Keratinocyte (primary cell): Measurements from ENCODE around the gene MLPH. TPM values are rescaled to one million over a fixed set of nuclear protein-coding genes. Genes with fewer than 3 reads are reported as not detected.

Experiments
- DNase-seq: peaks from one replicate; pipeline ENCODE4 v3.0.0-alpha.2; 2011; ENCODE audit warnings: low read depth, missing footprints, low spot score
- FAIRE-seq: peaks from 2 replicates; lab custom pipeline; 2011; peaks lifted over from hg19 to GRCh38; lab: Jason Lieb, UNC
- H2AFZ ChIP-seq: 2 replicates; pipeline ENCODE4 v1.6.0; 2012; ENCODE audit warnings: low read length, control low read depth, inconsistent platforms; ENCODE audit not compliant: control insufficient read depth
- H3K27ac ChIP-seq: 2 replicates; pipeline ENCODE4 v1.5.1; 2011; ENCODE audit warnings: low read length; ENCODE audit not compliant: control insufficient read depth, insufficient read depth
- H3K27me3 ChIP-seq: 3 replicates; pipeline ENCODE4 v1.6.0; 2011; ENCODE audit warnings: low read length; ENCODE audit not compliant: control insufficient read depth, insufficient read depth; ENCODE audit errors: extremely low read depth
- H3K36me3 ChIP-seq, 2 experiments: 2 replicates in 1 of 2; 3 replicates in 1 of 2; pipeline ENCODE4 v1.5.1; 2011; ENCODE audit warnings: low read length in 2 of 2, mild to moderate bottlenecking in 1 of 2; ENCODE audit not compliant: control insufficient read depth in 2 of 2, insufficient read depth in 2 of 2; ENCODE audit errors: extremely low read depth in 1 of 2
- H3K4me1 ChIP-seq: 3 replicates; pipeline ENCODE4 v1.5.1; 2011; ENCODE audit warnings: low read length; ENCODE audit not compliant: control insufficient read depth, insufficient read depth; ENCODE audit errors: extremely low read depth
- H3K4me2 ChIP-seq: 3 replicates; pipeline ENCODE4 v1.6.0; 2011; ENCODE audit warnings: low read depth, low read length; ENCODE audit not compliant: control insufficient read depth, insufficient read depth; ENCODE audit errors: extremely low read depth
- H3K4me3 ChIP-seq, 3 experiments: fragments of 200-600 bp in 1 of 3; sonication (generic) in 1 of 3; 2 replicates in 2 of 3; 3 replicates in 1 of 3; pipeline ENCODE4 v1.5.1; 2011 to 2016; ENCODE audit warnings: low read length in 3 of 3, mild to moderate bottlenecking in 3 of 3, control low read depth in 2 of 3, inconsistent platforms in 1 of 3, low read depth in 1 of 3, mixed read lengths in 1 of 3, mixed run types in 1 of 3, moderate library complexity in 1 of 3; ENCODE audit not compliant: control insufficient read depth in 2 of 3, insufficient read depth in 2 of 3; ENCODE audit errors: extremely low read depth in 1 of 3
- H3K79me2 ChIP-seq: 2 replicates; pipeline ENCODE4 v1.6.0; 2012; ENCODE audit warnings: low read length; ENCODE audit not compliant: control insufficient read depth, insufficient read depth
- H3K9ac ChIP-seq: 3 replicates; pipeline ENCODE4 v1.6.0; 2011; ENCODE audit warnings: low read length; ENCODE audit not compliant: control insufficient read depth, insufficient read depth; ENCODE audit errors: extremely low read depth
- H3K9me1 ChIP-seq: 3 replicates; pipeline ENCODE4 v1.6.0; 2011; ENCODE audit warnings: low read length; ENCODE audit not compliant: control insufficient read depth, insufficient read depth; ENCODE audit errors: extremely low read depth
- H3K9me3 ChIP-seq: 2 replicates; pipeline ENCODE4 v1.5.1; 2012; ENCODE audit warnings: low read depth, low read length; ENCODE audit not compliant: control insufficient read depth
- H4K20me1 ChIP-seq: 3 replicates; pipeline ENCODE4 v1.6.0; 2011; ENCODE audit warnings: low read length; ENCODE audit not compliant: control insufficient read depth, insufficient read depth; ENCODE audit errors: extremely low read depth
- CTCF ChIP-seq, 3 experiments: IDR thresholded peaks in 1 of 3; conservative IDR thresholded peaks in 1 of 3; optimal IDR thresholded peaks in 1 of 3; 2 replicates in 2 of 3; 3 replicates in 1 of 3; pipeline versions ENCODE3 to v1.5.1; 2011; ENCODE audit warnings: low read length in 3 of 3, mild to moderate bottlenecking in 3 of 3, moderate library complexity in 2 of 3, control low read depth in 1 of 3, inconsistent platforms in 1 of 3; ENCODE audit not compliant: insufficient read depth in 2 of 3; ENCODE audit errors: extremely low read depth in 1 of 3
- EZH2 ChIP-seq: IDR thresholded peaks from one replicate; pipeline ENCODE4 v1.6.1; 2012; ENCODE audit warnings: inconsistent platforms, mild to moderate bottlenecking, low read length, moderate library complexity
- dilution Hi-C: fragments of 300-500 bp; cut with MboI; formaldehyde crosslinking; loops from one replicate; pipeline ENCODE4 v1.7.0; 2020; ENCODE audit warnings: low sequenced_read_pairs; ENCODE audit not compliant: extremely low pct_ligation_motif_present
- polyA plus RNA-seq, 5 experiments: library from polyadenylated mRNA; depleted of rRNA in 3 of 5; stranded (reverse) in 3 of 5; stranded (forward) in 1 of 5; unstranded in 1 of 5; fragments of >200 nt; gene quantifications; 1 replicate in 1 of 5; 2 replicates in 3 of 5; 3 replicates in 1 of 5; pipeline versions ENCODE4 v1.2.1 to v1.2.3, GENCODE V29; 2011 to 2012; ENCODE audit warnings: missing spikeins in 2 of 5, low read depth in 1 of 5, low replicate concordance in 1 of 5

The MLPH gene
- polyA plus RNA-seq, 1 donor (not counting 4 experiments of a cell fraction or from before 2014, with no cell fraction given) = 0.67 TPM

GRCh38 chr2:237561221-237561620, 74.2 kb downstream of the MLPH start:
- Histone ChIP-seq H4K20me1 (no peaks in the 10 kb centered on the region), H3K27ac (no peak overlapping the region), H3K4me2 (no peak overlapping the region), H3K9me3 (peaks cover 2% of the 10 kb centered on the region), H3K36me3 (no peaks in the 10 kb centered on the region), H3K4me1 (peaks cover 4% of the 10 kb centered on the region), H3K9me1 (no peaks in the 10 kb centered on the region), H3K79me2 (no peaks in the 10 kb centered on the region), H3K27me3 (peaks cover 4% of the 10 kb centered on the region), H2AFZ (no peak overlapping the region), H3K4me3 (no peak overlapping the region), H3K9ac (no peak overlapping the region)
- DNase-seq = no peak
- no peak for TF ChIP-seq CTCF (optimal IDR thresholded peaks at IDR 0.05 in 1 of 3, IDR thresholded peaks at IDR 0.05 in 1 of 3, conservative IDR thresholded peaks at IDR 0.05 in 1 of 3; ENCODE audit: extremely low read depth in 1 of 3, insufficient read depth in 2 of 3, low read length in 3 of 3)
- TF ChIP-seq EZH2 = no peak
- dilution Hi-C loops = no loop called here
- FAIRE-seq = no peak

- H3K79me2 ChIP-seq = no peaks in the 10 kb centered on the region
- DNase-seq (no peak), FAIRE-seq (no peak)
- H3K9ac ChIP-seq = no peak overlapping the region
- no peak overlapping the region for H3K27ac ChIP-seq
- no peaks in the 10 kb centered on the region for H3K9me1 ChIP-seq
- H3K4me3 ChIP-seq = no peak overlapping the region
- no peaks in the 10 kb centered on the region for H3K36me3 ChIP-seq
- no peak overlapping the region for H2AFZ ChIP-seq
- peaks cover 4% of the 10 kb centered on the region for H3K27me3 ChIP-seq
- H4K20me1 ChIP-seq = no peaks in the 10 kb centered on the region
- H3K4me2 ChIP-seq = no peak overlapping the region
- H3K9me3 ChIP-seq = peaks cover 3% of the 10 kb centered on the region
- dilution Hi-C loops = no loop called here
- TF ChIP-seq CTCF (optimal IDR thresholded peaks at IDR 0.05 in 1 of 3, IDR thresholded peaks at IDR 0.05 in 1 of 3, conservative IDR thresholded peaks at IDR 0.05 in 1 of 3; ENCODE audit: extremely low read depth in 1 of 3, insufficient read depth in 2 of 3, low read length in 3 of 3) = no peak
- no peak for TF ChIP-seq EZH2
- H3K4me1 ChIP-seq = peaks cover 4% of the 10 kb centered on the region
Observed at GRCh38 chr2:237563816-237564215, 76.8 kb downstream of the MLPH start.
